KOPT-K1 (cell line): ENCODE data around the gene MYCN.
"Not testable (repeated sequence)": the region's sequence is repeated elsewhere in the genome, so short reads cannot be mapped to it uniquely, and the experiment has no call there.

Source experiments
- H3K27ac ChIP-seq: fragments of 200-600 bp; sonication (generic); 2 replicates; pipeline ENCODE4 v1.5.1; 2016; ENCODE audit warnings: antibody characterized with exemption, mild to moderate bottlenecking, low read depth, low read length; ENCODE audit not compliant: poor library complexity, severe bottlenecking
- H3K36me3 ChIP-seq: fragments of 200-600 bp; sonication (generic); 2 replicates; pipeline ENCODE4 v1.5.1; 2017; ENCODE audit warnings: antibody characterized with exemption, mild to moderate bottlenecking, low read length, moderate library complexity; ENCODE audit not compliant: insufficient read depth
- H3K9me3 ChIP-seq: fragments of 200-600 bp; sonication (generic); 2 replicates; pipeline ENCODE4 v1.5.1; 2017; ENCODE audit warnings: antibody characterized with exemption, low read length, mild to moderate bottlenecking; ENCODE audit not compliant: insufficient read depth, poor library complexity, severe bottlenecking

MYCN gene

GRCh38 chr2:15954761-15955160, 14.4 kb downstream of the MYCN start:
- H3K9me3 ChIP-seq = no peaks in the 10 kb centered on the region
- H3K27ac ChIP-seq = no peak overlapping the region
- H3K36me3 ChIP-seq = no peaks in the 10 kb centered on the region

DNA sequence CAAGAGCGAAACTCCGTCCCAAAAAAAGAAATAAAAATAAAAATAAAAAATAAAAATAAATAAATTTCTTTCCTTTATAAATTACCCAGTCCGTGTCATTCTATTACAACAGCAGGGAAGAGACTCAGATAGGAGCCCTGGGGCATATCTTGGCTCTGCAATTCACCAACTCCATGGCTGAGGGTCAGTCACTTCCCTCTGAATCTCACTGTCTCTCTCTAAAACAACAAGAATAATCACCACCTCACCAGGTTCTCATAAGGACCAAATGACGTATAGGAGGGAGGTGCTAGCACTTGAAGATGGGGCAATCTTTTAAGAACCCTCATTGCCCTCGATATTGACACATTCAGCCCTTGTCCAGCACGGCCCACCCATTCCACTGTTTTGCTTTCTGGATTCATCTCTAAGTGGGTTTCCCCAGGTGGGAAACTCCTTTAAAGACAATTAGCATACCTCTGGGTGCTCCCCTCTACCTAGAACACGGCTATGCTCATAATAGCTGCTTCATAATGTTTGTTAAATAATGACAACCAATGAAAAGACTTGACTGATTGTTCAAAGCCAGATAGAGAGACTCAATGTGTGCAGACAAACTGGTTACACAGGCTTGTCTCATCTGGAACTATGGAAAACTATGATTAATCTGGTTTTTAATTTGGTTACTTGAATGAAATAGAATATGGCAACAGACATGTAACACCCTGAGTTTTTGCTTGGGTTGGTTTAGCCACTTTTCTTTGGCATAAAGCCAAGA, 15.1 kb downstream of the MYCN start:
- Histone ChIP-seq H3K27ac (no peak overlapping the region), H3K36me3 (no peaks in the 10 kb centered on the region), H3K9me3 (no peaks in the 10 kb centered on the region)

GRCh38 chr2:15956230-15956629, 15.9 kb downstream of the MYCN start:
- H3K36me3 ChIP-seq = no peaks in the 10 kb centered on the region
- H3K9me3 ChIP-seq = no peaks in the 10 kb centered on the region
- H3K27ac ChIP-seq = no peak overlapping the region

DNA sequence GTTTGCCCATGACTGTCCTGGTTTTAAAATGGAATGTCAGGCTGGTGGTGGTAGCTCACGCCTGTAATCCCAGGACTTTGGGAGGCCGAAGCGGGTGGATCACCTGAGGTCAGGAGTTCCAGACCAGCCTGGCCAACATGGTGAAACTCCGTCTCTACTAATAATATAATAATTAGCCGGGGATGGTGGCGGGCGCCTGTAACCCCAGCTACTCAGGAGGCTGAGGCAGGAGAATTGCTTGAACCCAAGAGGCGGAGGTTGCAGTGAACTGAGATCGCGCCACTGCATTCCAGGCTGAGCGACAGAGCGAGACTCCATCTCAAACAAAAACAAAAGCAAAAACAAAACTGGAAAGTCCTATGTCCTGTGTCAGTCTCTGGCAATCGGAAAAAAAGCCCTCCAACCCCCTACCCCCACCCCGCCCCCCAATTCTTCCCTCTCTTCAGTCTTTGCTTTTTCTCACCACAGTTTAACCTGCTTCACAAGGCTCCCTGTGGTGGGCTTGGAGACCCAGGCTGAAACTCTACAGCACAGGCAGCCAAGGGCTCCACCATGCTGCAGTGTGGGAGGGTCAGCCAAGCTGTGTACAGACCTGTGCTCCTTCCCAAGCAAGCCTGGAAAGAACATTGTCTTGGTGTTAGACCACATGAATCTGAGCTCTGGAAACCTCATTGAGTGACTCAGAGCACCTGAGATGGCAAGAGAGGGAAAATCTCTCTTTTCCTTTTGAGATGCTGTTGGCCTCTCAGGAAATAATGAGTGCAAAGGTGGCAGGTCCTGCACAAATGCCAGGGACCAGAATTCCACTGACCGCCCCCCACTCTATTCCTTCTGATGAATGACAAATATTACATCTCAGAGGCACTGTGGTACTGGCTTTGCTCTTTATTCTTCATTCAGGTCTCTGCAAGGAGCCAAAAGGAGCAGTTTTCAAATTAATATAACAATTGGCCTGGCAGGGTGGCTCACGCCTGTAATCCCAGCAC, 16.7 kb downstream of the MYCN start:
- Histone ChIP-seq H3K9me3 (no peaks in the 10 kb centered on the region), H3K27ac (no peak overlapping the region), H3K36me3 (no peaks in the 10 kb centered on the region)

DNA sequence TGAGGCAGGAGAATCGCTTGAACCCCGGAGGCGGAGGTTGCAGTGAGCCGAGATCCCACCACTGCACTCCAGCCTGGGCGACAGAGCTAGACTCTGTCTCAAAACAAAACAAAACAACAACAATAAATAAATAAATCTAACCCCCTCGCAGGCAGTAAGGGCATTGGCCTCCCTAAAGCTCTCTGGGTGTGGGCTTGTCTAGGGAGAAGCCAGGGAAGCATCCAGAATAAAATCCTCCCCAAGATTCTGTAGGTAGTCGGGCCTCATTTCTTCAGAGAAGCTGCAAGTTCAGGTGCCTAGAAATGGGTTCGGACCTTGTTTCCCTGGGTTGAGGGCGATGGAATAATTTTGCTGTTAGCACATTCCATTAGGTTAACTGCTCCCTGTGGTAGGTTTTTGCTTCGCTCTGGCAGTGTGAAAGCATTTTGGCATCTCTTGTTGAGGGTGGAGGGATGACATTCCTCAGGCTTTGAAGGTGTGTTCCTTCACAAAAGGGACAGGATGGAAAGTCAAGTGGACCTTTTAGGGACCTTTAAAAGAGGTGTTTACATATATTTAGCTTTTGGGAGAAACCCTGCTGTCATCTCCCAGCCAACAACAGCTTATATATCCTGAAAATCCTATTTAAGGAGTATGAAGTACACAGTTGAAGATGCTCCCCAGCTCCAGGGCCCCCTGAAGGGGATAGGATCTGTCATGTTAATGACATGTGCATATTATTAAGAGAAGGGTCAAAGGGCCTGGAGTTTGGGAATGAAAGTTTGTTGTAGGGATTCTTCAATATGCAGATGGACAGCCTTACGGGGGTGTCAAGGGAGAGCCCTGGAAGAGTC, 17.7 kb downstream of the MYCN start:
- Histone ChIP-seq H3K27ac (no peak overlapping the region), H3K36me3 (no peaks in the 10 kb centered on the region), H3K9me3 (no peaks in the 10 kb centered on the region)

DNA sequence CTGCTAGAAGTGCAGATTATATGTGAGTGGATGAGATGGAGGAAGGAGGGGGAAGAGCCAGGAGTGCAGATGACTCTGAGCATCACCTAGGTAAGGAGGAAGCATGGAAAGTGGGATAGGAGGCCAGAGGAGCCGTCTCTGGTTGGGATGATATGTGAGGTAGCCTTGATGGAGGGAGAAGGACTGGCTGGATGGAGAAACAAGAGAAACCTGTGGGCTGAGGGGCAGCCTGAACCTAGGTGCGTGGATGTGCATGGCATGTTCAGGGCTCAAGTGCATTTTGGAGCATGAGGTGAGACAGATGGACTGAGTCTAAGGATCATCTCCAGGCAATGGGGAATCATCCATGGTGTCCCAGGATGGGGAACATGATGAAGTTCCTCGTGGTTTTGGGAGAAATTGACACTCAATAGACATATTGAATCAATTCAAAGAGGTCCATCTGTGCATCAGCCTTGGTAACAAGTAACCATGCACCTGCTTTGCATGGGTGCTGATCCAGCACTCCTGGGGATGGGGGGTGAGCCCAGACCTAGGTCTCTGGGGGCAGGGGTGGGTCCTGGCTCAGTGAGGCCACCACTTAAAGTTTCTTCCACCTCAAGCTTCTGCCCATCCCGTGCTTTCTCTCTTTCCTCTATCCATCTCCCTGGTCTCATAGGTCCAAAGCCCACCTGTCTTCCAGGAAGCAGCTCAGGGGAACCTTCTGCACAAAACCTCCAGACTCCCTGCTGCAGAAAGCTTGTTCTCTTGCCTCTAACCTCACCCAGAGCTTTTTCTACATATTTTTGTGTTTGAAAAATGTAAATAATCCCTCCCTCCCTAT, 19.2 kb downstream of the MYCN start:
- H3K27ac ChIP-seq = no peak overlapping the region
- no peaks in the 10 kb centered on the region for H3K36me3 ChIP-seq
- H3K9me3 ChIP-seq = no peaks in the 10 kb centered on the region

- not testable (repeated sequence) for H3K9me3 ChIP-seq, H3K36me3 ChIP-seq, H3K27ac ChIP-seq
Observed at GRCh38 chr2:15960154-15960520, 19.8 kb downstream of the MYCN start.

- not testable (repeated sequence) for H3K27ac ChIP-seq, H3K9me3 ChIP-seq, H3K36me3 ChIP-seq
Observed at GRCh38 chr2:15963109-15963976, 23.0 kb downstream of the MYCN start.

GRCh38 chr2:15963977-15964670, 23.8 kb downstream of the MYCN start:
- Histone ChIP-seq H3K36me3 (no peaks in the 10 kb centered on the region), H3K9me3 (no peaks in the 10 kb centered on the region), H3K27ac (no peak overlapping the region)

GRCh38 chr2:15964936-15965563, 24.7 kb downstream of the MYCN start:
- H3K36me3 ChIP-seq = no peaks in the 10 kb centered on the region
- no peak overlapping the region for H3K27ac ChIP-seq

GRCh38 chr2:15965564-15966019, 25.2 kb downstream of the MYCN start:
- Histone ChIP-seq H3K9me3 (no peaks in the 10 kb centered on the region), H3K36me3 (no peaks in the 10 kb centered on the region), H3K27ac (no peak overlapping the region)

More at GRCh38 chr2:15964936-15965563, 24.7 kb downstream of the MYCN start:
- H3K9me3 ChIP-seq = no peaks in the 10 kb centered on the region

GRCh38 chr2:15967415-15968279, 27.3 kb downstream of the MYCN start:
- Histone ChIP-seq H3K27ac (no peak overlapping the region), H3K36me3 (no peaks in the 10 kb centered on the region), H3K9me3 (no peaks in the 10 kb centered on the region)
